Endothelial cell of hepatic sinusoid (primary cell): ENCODE data around the gene CATSPERB.
"Not testable (repeated sequence)": the region's sequence is repeated elsewhere in the genome, so short reads cannot be mapped to it uniquely, and the experiment has no call there.

Experiments used
- in situ Hi-C: cut with HindIII; loops from 2 replicates; pipeline ENCODE4 v1.10.0; 2017; ENCODE audit warnings: low sequenced_read_pairs

Gene CATSPERB

GRCh38 chr14:91582761-91583160 is 149.1 kb downstream of the CATSPERB start:
- in situ Hi-C loops: loop anchor here (5.0 kb wide), 2 partner anchors 35 to 70 kb away; no protein-coding TSS in a partner anchor

GRCh38 chr14:91580876-91581577 is 150.9 kb downstream of the CATSPERB start:
- in situ Hi-C loops: loop anchor here (5.0 kb wide), 2 partner anchors 34 to 71 kb away; no protein-coding TSS in a partner anchor

GRCh38 chr14:91577632-91578233 is 154.2 kb downstream of the CATSPERB start:
- in situ Hi-C loops: no loop called here

DNA sequence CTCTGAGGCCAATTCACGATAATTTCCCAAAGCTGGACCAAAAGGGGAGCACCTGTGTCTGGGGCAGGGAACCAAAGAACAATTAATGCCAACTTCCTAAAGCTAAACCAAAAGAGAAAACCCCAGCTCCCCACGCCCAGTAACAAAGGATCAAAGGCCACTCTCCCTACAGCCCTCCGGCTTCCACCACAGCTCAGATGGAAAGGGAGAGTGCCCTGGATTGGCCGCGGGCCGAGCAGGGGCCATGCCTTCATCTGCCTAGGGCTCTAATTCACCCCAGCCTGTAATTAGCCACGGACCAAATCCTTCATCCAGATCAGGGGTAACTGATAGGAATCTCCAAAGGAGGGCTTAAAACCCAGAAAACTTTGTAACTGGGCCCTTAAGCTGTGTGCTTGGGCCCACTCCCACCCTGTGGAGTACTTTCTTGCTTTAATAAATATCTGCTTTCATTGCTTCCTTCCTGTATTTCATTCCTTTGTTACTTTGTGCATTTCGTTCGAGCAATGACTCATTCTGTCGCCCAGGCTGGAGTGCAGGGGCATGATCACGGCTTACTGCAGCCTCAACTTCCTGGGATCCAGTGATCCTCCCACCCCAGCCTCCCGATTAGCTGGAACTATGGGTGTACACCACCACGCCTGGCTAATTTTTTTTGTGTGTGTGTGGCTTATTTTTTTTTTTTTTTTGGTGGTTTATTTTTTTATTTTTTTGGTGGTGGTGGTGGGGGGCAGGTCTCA is 156.2 kb downstream of the CATSPERB start:
- in situ Hi-C loops: no loop called here

- in situ Hi-C loops: no loop called here
These were observed 157.7 kb downstream of the CATSPERB start for GRCh38 chr14:91573894-91574837.

GRCh38 chr14:91573528-91573893 is 158.4 kb downstream of the CATSPERB start:
- in situ Hi-C loops: no loop called here

GRCh38 chr14:91570021-91570420 is 161.9 kb downstream of the CATSPERB start:
- in situ Hi-C loops: no loop called here

- in situ Hi-C loops: no loop called here
These were observed 162.6 kb downstream of the CATSPERB start for GRCh38 chr14:91569301-91569700.

DNA sequence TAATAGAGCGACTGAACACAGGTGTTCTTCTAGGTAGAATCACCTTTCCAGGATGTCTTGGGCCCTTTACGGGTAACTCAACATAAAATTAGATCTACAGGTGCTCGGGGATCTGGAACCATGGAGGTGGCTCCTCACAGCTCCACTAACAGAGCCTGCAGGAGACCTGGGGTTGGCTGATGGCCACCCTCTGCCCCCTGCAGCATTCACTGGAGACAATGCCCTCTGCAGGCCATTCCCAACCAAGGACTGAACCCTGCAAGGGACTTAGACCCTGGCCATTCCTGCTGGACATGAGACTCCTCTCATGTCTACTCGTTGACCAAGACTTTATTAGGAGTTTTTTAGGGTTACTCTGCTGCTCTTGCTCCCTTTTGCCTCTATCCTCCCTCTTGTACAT is 163.3 kb downstream of the CATSPERB start:
- in situ Hi-C loops: no loop called here

DNA sequence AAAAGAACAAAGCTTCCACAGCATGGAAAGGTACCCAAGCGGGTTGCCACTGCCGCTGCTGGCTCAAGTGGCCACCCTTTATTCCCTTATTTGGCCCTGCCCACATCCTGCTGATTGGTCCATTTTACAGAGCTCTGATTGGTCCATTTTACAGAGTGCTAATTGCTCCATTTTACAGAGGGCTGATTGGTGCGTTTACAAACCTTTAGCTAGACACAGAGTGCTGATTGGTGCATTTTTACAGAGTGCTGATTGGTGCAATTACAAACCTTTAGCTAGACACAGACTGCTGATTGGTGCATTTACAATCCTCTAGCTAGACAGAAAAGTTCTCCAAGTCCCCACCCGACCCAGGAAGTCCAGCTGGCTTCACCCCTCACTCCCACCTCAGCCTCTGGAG is 164.1 kb downstream of the CATSPERB start:
- in situ Hi-C loops: not testable (repeated sequence)

DNA sequence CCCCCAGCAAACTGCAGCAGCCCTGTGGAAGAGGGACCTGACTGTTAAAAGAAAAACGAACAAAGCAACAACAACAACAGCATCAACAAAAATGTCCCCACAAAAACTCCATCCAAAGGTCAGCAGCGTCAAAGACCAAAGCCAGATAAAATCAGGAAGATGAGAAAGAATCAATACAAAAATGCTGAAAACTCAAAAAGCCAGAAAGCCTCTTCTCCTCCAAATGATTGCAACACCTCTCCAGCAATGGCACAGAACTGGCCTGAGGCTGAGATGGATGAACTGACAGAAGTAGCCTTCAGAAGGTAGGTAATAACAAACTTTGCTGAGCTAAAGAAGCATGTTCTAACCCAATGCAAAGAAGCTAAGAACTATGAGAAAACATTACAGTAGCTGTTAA is 176.4 kb downstream of the CATSPERB start:
- in situ Hi-C loops: no loop called here

DNA sequence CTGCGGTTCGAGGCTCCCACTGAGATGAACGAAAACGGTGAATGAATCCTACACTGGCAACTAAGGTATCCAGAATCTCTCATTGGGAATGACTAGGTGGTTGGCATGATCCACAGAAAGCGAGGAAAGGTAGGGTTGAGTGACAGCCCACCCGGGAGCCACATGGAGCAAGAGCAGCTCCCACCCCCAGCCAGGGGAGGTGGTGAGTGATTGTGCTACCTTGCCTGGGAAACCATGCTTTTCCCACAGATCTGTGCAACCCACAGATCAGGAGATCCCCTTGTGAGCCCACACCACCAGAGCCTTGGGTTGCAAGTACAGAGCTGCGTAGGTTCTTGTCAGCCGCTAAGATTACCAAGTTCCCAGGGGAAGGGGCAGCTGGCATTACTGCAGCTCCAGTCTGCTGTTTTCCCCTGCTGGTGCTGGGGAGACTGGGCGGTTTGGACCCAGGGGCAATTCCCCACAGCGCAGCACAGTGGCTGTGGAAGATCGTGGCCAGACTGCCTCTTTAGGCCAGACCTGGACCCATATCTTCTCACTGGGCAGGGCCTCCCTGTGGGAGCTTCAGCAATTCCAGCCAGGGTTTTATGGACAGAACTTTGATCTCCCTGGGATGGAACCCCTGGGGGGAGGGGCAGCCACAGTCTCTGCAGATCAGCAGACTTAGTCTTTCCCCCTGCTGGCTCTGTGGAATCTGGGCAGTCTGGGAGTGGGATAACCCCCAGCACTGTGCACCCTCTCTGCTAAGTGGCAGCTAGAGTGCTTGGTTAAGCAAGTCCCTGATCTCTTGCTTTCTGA is 177.2 kb downstream of the CATSPERB start:
- in situ Hi-C loops: no loop called here

DNA sequence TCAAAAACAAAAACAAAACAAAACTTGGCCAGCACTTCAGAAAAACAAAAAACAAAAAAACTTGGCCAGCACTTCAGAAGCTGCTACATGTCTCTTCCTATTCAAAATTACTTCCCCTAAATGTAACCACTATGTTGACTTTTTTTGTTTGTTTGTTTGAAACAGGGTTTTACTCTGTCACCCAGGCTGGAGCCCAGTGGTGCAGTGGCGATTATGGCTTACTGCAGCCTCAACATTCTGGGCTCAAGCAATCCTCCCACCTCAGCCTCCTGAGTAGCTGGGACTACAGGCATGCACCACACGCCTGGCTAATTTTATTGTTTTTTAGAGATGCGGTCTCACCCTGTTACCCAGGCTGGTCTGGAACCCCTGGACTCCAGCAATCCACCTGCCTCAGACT is 183.8 kb downstream of the CATSPERB start:
- in situ Hi-C loops: loop anchor here (5.0 kb wide), 1 partner anchor 34 kb away; no protein-coding TSS in a partner anchor

GRCh38 chr14:91545946-91546716 is 185.8 kb downstream of the CATSPERB start:
- in situ Hi-C loops: loop anchor here (5.0 kb wide), 1 partner anchor 36 kb away; no protein-coding TSS in a partner anchor

DNA sequence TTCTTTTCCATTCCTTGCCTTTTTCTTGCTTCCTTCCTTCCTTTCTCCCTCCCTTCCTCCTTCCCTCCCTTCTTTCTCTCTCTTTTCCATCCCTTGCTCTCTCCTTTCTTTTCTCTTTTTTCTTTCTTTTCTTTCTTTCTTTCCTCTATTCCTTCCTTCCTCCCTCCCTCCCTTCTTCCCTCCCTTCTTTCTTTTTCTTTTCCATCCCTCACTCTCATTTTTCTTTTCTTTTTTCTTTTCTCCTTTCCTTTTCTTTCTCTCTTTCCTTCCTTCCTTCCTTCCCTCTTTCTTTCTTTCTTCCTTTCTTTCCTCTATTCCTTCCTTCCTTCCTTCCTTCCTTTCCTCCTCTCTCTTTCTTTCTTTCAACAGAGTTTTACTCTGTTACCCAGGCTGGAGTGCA is 186.7 kb downstream of the CATSPERB start:
- in situ Hi-C loops: loop anchor here (5.0 kb wide), 1 partner anchor 37 kb away; no protein-coding TSS in a partner anchor

DNA sequence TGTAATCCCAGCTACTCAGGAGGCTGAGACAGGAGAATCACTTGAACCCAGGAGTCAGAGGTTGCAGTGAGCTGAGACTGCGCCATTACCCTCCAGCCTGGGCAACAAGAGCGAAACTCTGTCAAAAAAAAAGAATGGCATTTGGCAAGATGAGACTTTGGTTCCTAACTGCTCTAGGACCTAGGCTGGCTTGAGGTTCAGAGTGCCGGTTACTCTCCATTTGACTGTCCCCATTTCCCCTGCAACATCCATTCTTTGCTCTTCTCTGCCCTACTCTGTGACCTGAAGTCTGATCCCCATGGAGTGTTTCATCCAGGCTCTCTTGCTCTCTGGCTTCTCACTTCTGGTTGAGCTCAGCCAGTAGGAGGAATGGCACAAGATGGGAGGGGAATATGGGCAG is 195.6 kb downstream of the CATSPERB start:
- in situ Hi-C loops: no loop called here

DNA sequence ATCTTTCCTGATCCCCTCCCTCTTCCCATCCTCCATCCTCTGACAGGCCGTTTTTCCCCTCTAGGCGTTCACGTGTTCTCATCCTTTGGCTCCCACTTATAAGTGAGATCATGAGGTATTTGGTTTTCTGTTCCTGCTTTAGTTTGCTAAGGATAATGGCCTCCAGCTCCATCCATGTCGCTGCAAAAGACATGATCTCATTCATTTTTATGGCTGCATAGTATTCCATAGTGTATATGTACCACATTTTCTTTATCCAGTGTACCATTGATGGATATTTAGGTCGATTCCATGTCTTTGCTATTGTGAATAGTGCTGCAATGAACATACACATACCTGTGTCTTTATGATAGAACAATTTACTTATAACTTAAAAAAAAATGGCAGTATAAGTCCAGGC is 197.8 kb downstream of the CATSPERB start:
- in situ Hi-C loops: not testable (repeated sequence)

- in situ Hi-C loops: no loop called here
These were observed 198.3 kb downstream of the CATSPERB start for GRCh38 chr14:91533623-91534022.
